ENCODE results near the gene CPSF7.

Gene CPSF7

GRCh38 chr11:61380884-61381283 lies 48.9 kb downstream of the CPSF7 start:
- no peak for DNase-seq

DNA sequence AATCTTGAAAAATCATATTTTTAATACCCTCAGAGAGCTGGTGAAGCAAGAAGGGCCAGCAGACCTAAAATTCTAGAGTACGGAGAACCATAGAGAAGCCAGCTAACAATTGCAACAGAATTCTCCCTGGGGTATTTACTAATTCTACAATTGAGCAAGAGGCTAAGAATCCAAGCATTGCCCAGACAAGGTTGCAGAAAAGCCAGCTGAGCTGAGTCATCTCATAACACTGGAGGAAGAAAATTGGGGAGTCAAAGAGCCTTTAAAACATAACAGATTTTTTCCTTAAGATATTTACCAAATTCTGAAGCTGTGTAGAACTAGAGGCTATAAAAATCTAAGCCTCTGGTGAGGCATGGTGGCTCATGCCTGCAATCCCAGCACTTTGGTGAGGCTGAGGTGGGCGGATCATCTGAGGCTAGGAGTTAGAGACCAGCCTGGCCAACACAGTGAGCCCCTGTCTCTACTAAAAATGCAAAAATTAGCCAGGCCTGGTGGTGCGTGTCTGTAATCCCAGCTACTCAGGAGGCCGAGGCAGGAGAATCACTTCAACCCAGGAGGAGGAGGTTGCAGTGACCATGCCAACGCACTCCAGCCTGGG lies 51.0 kb downstream of the CPSF7 start:
- no peak for DNase-seq

- DNase-seq = no peak
Measured at GRCh38 chr11:61377461-61378160, 52.2 kb downstream of the CPSF7 start.

GRCh38 chr11:61375761-61376108 lies 54.0 kb downstream of the CPSF7 start:
- DNase-seq = no peak

DNA sequence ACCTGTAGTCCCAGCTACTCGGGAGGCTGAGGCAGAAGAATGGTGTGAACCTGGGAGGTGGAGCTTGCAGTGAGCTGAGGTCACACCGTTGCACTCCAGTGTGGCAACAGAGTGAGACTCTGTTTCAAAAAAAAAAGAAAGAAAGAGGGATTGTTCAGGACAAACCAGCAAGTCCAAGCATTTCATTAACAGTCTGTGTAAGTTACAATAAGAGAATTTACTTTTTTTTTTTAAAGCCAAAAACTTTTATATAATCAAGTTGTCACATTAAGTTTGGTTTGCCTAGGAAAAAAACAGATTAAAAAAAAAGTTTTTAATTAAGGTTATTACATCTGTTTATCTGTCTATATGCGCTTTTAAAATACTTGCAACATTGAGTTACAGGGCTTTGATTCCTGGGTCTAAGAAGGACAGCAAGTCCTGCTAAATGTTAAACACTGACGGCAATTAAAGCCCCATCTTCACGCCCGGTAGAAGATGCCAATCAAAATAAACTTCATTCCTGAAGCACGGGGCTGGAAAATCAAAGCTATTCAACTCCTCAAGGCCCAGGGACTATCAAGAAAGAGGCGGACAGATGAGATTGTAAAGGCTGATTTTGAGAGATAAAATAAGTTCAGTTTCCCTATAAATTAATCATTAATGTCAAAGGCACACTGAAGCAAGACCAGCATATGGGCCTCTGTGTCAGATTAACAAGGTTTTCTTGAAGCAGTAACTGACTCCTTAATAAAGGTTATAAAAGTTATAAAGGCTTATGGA lies 56.9 kb downstream of the CPSF7 start:
- no peak for DNase-seq

- no peak for DNase-seq
Measured at GRCh38 chr11:61370349-61371005, 59.3 kb downstream of the CPSF7 start.

DNA sequence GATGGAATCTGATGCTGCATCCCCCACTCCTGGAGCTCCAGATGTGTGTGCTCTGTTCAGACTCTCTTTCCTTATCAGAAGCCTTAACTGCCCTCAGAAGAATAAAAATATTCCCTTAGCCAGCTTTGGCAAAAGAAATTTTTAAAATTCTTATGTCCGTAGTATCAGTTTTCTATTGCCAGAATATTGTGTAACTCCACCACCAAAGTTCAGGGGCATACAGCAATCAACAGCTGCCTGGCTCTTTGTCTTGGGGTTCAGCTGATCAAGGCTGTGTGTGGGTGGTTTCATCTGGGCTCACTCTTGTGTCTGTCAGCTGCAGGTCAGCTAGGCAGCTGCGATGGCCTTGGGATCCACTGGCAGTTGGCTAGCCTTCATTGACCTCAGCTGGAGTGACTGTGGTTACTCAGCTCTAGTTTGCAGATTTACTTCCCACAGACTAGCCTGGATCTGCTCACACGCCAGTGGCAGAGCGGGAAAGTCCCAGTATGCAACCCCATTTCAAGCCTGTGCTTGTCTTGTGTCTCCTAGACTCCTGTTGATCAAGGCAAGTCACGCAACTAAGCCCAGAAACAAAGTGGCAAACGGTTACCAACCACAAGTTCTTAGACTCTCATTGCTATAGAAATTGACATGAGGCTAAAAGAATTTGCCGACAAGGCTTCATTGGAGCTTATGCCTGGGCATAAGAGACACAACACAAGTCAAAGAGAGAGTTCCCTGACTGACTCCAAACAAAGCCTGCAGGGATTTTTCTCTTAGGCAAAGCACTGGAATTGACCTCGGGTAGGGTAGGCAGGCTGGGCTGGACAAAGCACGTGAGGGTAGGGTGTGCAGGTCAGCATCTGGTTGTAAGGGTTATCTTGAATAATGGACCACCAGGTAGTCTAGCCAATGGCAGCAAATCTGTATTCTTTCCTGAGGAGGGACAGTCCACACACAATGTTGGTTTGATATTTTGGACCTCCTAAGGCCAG lies 60.1 kb downstream of the CPSF7 start:
- DNase-seq = no peak

DNA sequence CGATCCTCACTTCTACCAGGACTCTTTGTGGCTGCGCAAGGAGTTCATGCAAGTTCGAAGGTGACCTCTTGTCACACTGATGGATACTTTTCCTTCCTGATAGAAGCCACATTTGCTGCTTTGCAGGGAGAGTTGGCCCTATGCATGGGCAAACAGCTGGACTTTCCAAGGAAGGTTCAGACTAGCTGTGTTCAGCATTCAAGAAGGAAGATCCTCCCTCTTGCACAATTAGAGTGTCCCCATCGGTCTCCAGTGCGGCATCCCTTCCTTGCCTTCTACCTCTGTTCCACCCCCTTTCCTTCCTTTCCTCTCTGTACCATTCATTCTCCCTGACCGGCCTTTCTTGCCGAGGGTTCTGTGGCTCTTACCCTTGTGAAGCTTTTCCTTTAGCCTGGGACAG lies 61.1 kb downstream of the CPSF7 start:
- DNase-seq = no peak

- no peak for DNase-seq
Measured at GRCh38 chr11:61367406-61367805, 62.4 kb downstream of the CPSF7 start.

DNA sequence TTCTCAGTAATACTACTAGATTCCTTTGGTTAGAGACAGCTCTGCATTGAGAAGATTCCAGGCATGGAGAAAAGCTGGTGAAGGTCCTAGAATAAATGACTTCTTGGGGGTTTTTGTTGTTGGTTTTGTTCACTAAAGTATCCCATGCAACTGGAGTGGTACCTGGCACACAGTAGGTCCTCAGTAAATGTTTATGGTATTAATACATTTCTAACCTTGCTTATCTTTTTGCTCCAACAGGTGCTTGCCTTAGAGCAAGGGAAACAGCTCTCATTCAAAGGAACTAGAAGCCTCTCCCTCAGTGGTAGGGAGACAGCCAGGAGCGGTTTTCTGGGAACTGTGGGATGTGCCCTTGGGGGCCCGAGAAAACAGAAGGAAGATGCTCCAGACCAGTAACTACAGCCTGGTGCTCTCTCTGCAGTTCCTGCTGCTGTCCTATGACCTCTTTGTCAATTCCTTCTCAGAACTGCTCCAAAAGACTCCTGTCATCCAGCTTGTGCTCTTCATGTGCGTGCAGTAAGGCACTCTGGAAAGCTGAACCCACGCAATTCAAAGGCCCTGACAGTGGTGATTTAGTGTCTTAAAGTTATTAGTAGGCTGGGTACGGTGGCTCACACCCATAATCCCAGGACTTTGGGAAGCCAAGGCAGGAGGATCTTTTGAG lies 65.6 kb downstream of the CPSF7 start:
- no peak for DNase-seq

DNA sequence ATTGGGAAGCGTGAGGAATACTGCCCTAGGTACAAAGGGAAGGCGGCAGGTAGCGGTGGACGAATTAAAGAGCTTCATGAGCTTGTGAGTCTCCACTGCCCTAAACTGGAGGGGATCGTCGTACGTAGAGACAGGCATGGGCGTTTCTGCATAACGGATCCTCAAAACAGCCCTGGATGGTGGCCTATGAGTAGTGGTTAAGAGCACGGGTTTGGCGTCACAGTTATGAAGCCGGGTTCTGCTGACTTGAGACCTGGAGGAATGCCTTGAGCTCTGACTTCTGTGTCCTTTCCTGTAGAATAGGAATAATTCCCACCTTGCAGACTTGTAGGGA lies 67.3 kb downstream of the CPSF7 start:
- DNase-seq = peak; percentile 18

GRCh38 chr11:61361741-61362541 lies 67.8 kb downstream of the CPSF7 start, which contains the start of the genes CYB561A3 and TMEM138:
CYB561A3 (minus strand) TSS chr11:61361882; CDS start chr11:61356713, 5,169 bp downstream.
TMEM138 (plus strand) TSS chr11:61362374; CDS start chr11:61364391, 2,017 bp downstream.
- peak; percentile 83 for DNase-seq

DNA sequence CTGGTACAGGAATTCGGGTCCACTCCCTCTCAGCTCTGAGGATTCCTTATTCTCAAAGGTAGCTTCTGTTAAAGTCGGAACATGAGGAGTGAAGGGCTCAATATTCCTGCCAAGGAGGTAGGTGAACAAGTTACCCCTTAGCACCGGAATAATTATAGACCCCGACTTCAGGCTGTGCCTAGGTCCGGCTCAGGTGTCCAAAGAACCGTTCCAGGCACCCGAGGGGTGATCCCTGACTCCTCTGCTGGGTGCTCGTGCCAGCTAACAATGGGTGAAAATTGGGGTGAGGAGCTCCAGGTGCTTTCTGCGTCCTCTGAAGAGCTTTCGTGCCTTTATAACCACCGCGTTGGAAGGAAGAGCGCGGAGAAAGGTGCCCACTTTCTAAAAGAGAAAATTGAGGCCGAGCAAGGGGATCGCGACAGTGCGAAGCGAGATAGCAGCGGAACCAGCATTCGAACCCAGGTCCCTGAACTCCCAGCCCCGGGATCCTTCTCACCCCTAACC lies 68.5 kb downstream of the CPSF7 start:
- DNase-seq = no peak

GRCh38 chr11:61359516-61359915 lies 70.3 kb downstream of the CPSF7 start:
- no peak for DNase-seq

DNA sequence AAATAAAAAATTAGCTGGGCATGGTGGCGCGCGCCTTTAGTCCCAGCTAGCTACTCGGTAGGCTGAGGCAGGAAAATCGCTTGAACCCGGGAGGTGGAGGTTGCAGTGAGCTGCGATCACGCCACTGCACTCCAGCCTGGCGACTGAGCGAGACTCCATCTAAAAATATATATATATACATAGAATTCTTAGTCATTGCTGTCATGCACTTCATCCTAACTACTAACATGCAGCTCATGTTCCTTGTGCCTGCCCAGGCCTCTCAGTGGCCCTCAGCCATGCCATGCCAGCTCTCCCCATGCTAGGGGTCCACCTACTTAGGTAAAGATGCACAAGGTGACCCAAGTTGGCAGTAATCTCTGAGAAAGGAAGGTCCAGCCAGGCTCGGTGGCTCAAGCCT lies 71.2 kb downstream of the CPSF7 start:
- no peak for DNase-seq

DNA sequence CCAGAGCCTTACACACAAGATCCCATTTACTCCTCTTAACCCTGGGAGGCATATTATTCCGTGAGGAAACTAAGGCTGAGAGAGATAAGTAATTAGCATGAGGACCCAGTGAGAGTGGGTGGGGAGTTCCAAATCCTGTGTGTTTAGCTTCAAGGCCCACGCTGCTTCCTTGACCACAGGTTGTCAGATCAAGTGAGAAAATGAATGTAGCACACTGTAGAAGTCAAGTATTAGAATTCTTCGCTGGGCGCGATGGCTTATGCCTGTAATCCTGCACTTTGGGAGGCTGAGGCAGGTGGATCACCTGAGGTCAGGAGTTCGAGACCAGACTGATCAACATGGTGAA lies 71.9 kb downstream of the CPSF7 start:
- no peak for DNase-seq

GRCh38 chr11:61357233-61357893 lies 72.4 kb downstream of the CPSF7 start:
- no peak for DNase-seq

DNA sequence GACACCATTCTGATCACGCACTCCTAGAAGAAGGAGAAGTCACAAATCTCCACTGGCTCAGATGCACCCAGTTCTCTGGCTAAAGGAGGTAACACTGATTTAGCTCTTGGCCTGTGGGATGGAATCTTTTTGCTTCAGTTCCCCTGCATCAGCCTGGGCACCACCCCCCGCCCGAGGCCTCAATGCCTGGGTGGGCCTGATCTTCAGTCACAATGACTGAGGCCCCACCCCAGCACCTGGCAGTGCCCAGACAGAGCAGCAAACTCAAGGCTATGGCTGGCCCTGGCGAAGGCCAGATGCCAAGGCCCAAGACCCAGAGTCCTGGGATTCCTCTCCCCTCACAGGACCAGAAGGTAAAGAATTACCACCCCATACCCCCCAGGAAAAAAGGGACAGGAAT lies 73.1 kb downstream of the CPSF7 start:
- no peak for DNase-seq

GRCh38 chr11:61354208-61354607 lies 75.6 kb downstream of the CPSF7 start:
- no peak for DNase-seq

Data from effector CD4-positive, alpha-beta T cell (primary cell).